ENCODE data around the gene NLRC5.

GRCh38 chr16:57083485-57084126 lies 94.2 kb downstream of the NLRC5 start:
- TF ChIP-seq CTCF (IDR thresholded peaks at IDR 0.05 in 2 of 3, conservative IDR thresholded peaks at IDR 0.05 in 1 of 3; ENCODE audit: insufficient read depth in 2 of 3, low read depth in 1 of 3, low read length in 3 of 3) = no peak
- TF ChIP-seq FOXP1 (CRISPR knock-in tag; IDR thresholded peaks at IDR 0.05) = no peak
- TF ChIP-seq MAFK (IDR thresholded peaks at IDR 0.05; ENCODE audit: low read length) = no peak
- no peak for TF ChIP-seq EZH2 (IDR thresholded peaks at IDR 0.05; ENCODE audit: borderline replicate concordance, low read depth, low read length)
- no peak for TF ChIP-seq PRDM10 (IDR thresholded peaks at IDR 0.05; ENCODE audit: partially characterized antibody)
- no peak for TF ChIP-seq CGGBP1 (CRISPR knock-in tag; IDR thresholded peaks at IDR 0.05)
- TF ChIP-seq XRCC5 (IDR thresholded peaks at IDR 0.05; ENCODE audit: low read depth, low read length) = no peak
- TF ChIP-seq MTA3 (IDR thresholded peaks at IDR 0.05; ENCODE audit: borderline replicate concordance) = no peak
- TF ChIP-seq SUPT5H (IDR thresholded peaks at IDR 0.05) = no peak
- no peak for TF ChIP-seq HES1 (IDR thresholded peaks at IDR 0.05; ENCODE audit: low read depth)
